ENCODE measurements around the gene XRN2.

Gene XRN2

DNA sequence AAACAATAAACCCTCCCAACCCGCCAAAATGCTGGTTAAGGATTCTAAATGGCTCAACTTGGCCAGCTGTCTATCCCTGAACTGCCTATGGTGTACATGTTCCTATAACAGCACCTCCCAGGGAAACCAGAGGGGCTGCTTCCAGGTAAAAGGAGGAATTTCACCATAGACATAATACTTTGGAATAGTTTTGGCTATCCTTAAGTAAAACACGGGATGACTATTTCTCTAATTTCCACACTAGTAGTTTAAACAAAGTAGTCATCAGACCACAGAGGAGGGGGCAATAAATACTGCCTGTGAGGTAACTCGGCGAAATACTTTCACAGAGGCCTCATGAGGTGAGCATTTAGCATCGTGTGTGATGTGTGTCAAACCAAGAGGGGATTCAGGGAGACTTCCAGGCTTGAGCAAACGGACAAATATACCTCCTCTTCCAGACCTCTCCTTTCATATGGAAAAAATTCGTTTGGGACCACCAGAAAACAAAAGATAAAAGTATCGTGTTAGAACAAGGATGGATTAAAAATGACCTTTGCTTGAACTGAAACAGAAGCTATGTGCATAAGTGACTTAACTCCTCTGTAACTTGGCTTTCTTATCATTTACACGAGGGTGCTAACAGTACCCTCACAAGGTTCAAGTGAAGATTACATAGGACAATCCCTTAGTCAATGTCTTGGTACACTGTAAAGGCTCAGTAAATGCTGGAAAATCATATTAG is 1.0 kb upstream of the XRN2 start:
- DNase-seq (ENCODE audit: low read depth), result no peak

GRCh38 chr20:21302664-21303060 is 469 bp upstream of the XRN2 start:
- no peak for DNase-seq (ENCODE audit: low read depth)

DNA sequence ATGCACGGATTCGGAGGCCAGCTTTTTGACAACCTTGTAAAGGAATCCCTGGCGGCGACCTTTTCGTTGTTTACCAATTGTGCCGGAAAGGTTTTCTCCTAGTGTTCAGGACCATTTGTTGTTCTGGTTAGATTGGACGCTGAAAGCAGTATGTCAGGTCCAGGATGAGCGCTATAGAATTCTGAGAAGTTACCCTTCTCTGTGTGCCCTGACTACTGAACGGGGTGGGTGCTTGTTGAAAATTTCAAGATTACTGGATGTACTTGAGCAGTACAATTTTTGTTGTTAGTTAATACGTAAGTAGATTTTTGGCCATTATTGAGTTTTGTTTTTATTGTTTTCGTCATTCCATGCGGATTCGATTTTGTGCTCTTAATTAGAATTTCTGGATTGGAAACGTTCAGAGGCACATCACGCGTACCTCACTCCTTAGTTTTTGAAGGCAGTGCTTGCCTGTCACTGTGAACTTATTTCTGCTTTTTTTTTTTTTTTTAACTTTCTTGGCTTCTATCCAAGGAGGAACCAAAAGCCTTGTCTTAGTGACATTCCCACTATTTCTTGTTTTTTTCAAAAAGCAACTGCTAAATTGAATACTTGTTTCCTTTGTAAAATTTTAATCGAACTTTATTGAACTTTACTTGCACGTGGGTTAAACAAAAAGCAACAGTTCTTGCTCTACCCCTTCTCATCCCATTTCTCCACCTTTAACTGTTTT is 898 bp downstream of the XRN2 start:
- no peak for DNase-seq (ENCODE audit: low read depth)

- DNase-seq (ENCODE audit: low read depth), result no peak
Measured at GRCh38 chr20:21308340-21308739, 5.2 kb downstream of the XRN2 start.

- no peak for DNase-seq (ENCODE audit: low read depth)
Measured at GRCh38 chr20:21309678-21310467, 6.7 kb downstream of the XRN2 start.

DNA sequence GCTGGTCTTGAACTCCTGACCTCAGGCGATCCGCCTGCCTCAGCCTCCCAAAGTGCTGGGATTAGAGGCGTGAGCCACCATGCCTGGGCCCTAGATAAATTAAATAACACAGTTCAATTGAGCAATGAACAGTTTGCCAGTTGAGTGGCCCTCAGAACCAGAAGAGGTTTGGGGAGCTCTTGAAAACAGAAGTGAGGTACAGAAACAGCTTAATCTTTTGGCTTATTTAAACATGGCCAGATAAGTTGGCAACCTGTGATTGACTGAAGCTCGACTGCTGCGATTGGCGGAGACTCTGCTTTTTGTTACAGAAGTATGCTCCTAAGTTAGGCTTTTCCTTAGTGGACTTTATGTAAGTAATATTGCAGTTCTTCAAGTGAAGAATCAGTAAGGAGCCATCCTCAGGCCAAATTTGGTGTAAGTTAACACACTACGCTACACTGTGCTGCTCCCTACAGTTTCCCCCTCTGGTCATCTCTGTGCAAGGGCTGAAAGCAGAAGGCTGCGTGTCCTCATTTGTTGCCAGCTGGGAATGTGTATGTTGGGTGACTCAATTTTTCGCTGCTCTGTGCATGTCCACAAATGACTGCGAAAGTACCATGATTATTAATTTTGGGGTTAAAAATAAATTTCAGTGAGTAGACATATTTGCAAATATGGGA is 9.8 kb downstream of the XRN2 start:
- DNase-seq (ENCODE audit: low read depth), result no peak

DNA sequence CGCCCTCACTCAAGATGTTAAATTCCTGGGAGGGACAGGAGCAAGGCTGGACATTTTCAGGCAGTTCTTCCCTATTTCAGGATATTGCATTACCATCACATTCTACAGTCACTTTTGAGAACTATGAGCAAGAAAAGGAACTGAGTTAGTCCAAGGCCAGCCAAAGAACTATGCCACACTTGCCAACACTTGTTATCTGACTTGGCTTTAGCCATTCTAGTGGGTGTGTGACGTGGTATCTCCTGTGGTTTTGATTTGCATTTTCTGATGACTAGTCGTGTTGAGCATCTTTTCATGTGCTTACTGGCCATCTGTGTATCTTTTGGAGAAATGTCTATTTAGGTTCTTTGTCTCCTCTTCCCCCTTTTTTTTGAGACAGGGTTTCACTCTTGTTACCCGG is 12.0 kb downstream of the XRN2 start:
- peak; percentile 84 for DNase-seq (ENCODE audit: low read depth)

DNA sequence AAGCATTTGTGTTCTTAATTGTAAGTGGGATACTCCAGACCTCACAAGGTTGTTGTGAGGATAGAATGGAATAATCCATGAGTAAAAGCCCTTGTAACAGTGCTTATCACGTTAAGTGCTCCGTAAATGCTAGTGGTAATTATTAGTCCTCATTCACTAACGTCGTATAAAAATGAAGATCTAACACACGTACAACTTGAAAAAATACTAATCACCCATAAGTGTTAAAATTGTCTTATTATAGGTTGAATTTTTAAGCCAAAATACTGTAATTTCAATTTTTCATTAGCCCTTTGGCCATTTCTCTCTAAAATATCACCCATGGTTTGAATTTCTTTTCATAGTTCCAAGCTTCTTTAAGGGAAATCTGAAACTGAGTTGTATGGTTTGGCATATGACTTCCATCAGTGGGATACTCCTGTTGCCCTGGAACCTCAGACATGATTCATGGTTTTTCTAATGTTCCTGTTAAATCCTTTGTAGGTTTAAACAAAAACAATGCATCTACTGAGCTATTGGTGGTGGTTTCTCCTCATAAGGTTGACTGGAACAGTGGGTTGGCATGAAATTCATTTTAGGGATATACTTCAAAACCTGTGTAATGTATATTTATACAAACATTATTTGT is 19.1 kb downstream of the XRN2 start:
- DNase-seq (ENCODE audit: low read depth), result no peak

GRCh38 chr20:21322921-21323331 is 19.8 kb downstream of the XRN2 start:
- DNase-seq (ENCODE audit: low read depth), result no peak

DNA sequence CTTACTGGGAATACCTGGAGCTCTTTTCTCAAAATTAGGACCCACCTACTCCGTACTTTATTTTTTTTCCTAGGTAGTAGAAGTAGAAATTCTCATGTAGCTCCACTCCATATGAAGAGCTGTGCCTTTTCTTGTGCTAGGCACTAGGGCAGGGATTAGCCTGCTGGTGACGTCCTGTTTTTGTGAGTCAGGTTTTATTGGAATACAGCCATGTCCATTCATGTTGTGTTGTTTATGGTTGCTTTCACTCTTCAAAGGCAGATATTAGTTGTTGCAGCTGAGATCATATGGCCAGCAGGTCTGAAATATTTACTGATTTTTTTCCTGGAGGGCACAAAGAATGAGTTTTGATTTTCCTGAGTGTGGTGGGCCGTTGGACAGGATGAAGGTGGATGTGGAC is 20.5 kb downstream of the XRN2 start:
- peak; percentile 50 for DNase-seq (ENCODE audit: low read depth)

DNA sequence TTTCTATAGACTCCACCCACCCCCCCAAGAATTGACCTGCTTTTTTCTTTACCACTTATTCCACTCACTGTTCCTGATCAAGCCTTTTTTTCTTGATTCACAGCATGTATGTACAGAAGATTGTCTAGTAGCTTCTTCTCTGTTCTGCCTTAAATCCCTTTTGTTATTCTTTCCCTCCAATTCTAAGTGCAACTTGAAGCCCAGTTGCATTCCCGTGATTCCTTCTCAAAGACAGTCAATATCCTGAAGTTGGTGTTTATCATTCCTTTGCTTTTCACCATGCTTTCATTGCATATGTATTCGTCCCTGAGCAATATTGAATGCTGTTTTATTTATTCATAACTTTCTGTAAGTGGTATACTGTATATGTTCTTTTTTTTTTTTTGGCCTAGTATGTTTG is 21.0 kb downstream of the XRN2 start:
- DNase-seq (ENCODE audit: low read depth), result no peak

- no peak for DNase-seq (ENCODE audit: low read depth)
Measured at GRCh38 chr20:21325296-21325695, 22.2 kb downstream of the XRN2 start.

GRCh38 chr20:21326700-21327099 is 23.6 kb downstream of the XRN2 start:
- no peak for DNase-seq (ENCODE audit: low read depth)

DNA sequence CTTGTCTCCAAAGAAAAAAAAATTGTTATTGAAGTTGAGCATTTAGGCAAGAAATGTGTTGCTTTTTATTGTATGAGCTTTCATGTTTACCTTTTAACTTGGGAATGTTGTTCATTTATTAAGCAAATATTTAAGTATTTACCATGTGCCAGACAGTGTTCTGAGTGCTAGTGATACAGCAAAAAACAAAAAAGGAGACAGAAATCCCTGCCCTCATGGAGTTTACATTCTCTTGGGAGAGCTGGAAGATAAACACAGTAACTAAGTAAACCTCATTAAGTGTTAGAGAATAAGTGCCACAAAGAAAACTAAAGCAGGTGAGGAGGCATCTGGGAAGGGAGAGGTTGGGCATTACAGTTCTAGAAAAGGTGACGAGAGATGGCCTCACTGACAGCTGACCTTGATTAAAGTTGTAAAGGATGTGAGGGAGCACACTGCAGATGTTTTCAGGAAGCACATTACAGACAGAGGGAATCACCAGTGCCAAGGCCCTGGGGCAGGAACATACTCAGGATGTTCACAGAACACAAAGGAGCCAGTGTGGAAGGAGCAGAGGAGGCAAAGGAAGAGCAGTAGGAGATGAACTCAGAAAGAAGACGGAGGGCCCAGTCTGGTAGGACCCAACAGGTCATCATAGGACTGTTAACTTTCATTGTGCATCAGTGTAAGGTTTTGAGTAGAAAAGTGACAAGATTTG is 33.5 kb downstream of the XRN2 start:
- no peak for DNase-seq (ENCODE audit: low read depth)

DNA sequence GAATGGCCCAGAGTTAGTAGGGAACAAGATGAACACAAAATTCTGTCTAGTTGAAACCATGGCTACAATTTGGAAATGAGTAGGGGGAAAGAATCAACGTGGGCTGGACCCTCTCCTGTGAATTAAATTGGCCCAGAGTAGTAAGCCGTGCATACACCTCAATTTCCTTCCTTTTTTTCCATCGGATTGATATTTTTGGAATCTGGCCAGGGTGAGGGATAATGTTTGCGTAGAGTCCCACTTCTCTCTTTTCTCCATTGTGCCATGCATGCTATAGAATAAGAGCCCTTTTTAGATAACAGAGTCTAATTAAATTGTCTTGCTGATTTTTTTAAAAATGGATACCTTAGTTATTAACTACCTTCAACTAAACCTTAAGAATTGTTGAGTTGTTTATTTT is 35.2 kb downstream of the XRN2 start:
- no peak for DNase-seq (ENCODE audit: low read depth)

DNA sequence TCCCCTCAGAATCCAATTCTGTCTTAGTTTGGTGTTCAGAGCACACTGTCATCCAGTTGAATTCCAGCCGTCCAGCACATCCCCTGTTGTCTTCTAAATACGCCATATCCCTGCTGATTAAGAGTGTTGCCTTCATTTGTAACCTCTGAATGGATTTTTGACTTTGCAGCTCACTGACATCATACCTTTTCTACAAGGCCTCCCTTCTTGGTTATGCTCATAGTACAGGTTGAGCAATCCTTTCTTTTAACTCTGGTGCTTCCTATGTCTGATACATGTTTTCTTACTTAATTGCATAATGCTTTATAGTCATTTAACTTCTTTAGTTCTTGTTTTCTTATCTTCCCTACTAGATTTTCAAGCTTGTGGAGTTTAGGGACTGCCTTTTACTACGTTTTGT is 36.4 kb downstream of the XRN2 start:
- DNase-seq (ENCODE audit: low read depth), result no peak

- no peak for DNase-seq (ENCODE audit: low read depth)
Measured at GRCh38 chr20:21340991-21341697, 38.0 kb downstream of the XRN2 start.

GRCh38 chr20:21342656-21343345 is 39.7 kb downstream of the XRN2 start:
- no peak for DNase-seq (ENCODE audit: low read depth)

DNA sequence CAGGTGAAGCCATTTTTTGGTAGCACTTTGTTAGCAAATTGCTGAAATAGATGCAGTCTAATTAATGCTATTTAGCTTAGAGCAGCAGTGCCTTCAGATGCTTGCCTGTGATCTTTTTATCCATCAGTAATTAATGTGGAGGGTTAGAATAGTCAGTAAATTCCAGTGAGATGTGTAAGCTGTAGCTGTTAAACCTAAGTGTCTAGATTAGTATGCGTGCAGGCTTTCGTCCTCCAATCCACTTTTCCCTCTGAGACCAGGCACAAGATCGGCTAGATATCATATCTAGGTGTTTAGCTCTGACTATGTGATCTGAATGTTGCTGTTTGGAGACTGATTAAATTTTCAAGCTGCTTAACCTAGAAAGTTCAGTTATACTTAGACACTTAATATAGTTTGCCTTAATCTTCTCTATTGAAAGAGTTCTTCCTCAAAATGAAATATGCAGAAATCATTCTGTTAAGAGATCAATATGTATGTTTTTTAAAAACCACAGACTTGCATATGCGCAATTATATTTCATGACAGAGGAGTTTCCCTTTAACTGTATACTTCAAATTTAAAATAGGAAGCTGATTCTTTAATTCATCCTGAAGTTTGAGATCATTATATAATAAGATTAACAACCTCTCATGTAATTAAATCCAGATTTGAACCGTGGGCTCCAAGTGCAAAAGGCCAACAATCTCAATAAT is 41.2 kb downstream of the XRN2 start:
- DNase-seq (ENCODE audit: low read depth), result no peak

- DNase-seq (ENCODE audit: low read depth), result no peak
Measured at GRCh38 chr20:21344961-21345360, 41.8 kb downstream of the XRN2 start.

Data from HS-5 (cell line).